Esophagus (tissue), 2 donors: ENCODE data around the gene RAG2. TPM values are rescaled to one million over a fixed set of nuclear protein-coding genes. Genes with fewer than 3 reads are reported as not detected.

Experiments
- H3K27ac ChIP-seq, 2 donors: one replicate each; pipeline ENCODE4 v1.5.1; 2013; ENCODE audit warnings: low read depth in 2 of 2, mild to moderate bottlenecking in 2 of 2, inconsistent platforms in 1 of 2, low read length in 1 of 2, moderate library complexity in 1 of 2
- H3K27me3 ChIP-seq, 2 donors: one replicate each; pipeline ENCODE4 v1.6.1; 2013; ENCODE audit warnings: low read length in 2 of 2, control low read depth in 1 of 2, mild to moderate bottlenecking in 1 of 2; ENCODE audit not compliant: insufficient read depth in 2 of 2, control insufficient read depth in 1 of 2
- H3K36me3 ChIP-seq, 2 donors: one replicate each; pipeline ENCODE4 v1.6.1; 2013; ENCODE audit warnings: low read length in 1 of 2; ENCODE audit not compliant: control insufficient read depth in 2 of 2, insufficient read depth in 2 of 2
- H3K4me1 ChIP-seq, 2 donors: one replicate each; pipeline ENCODE4 v1.6.1; 2013; ENCODE audit warnings: low read length in 1 of 2; ENCODE audit not compliant: control insufficient read depth in 2 of 2, insufficient read depth in 2 of 2
- H3K4me3 ChIP-seq, 2 donors: one replicate each; pipeline ENCODE4 v1.5.1; 2013; ENCODE audit warnings: low read length in 2 of 2, mild to moderate bottlenecking in 2 of 2, low read depth in 1 of 2, moderate library complexity in 1 of 2
- H3K9me3 ChIP-seq, 2 donors: one replicate each; pipeline ENCODE4 v1.6.1; 2013; ENCODE audit warnings: mild to moderate bottlenecking in 2 of 2, low read depth in 1 of 2, low read length in 1 of 2, moderate library complexity in 1 of 2; ENCODE audit not compliant: control insufficient read depth in 2 of 2, insufficient read depth in 1 of 2
- WGBS, 2 donors: extraction: QIAGEN DNeasy Blood & Tissue Kit; methylation state at CpG; one replicate each; pipeline ENCODE4 v1.1.7; 2013; 5-methylcytosine and 5-hydroxymethylcytosine counted together
- polyA plus RNA-seq, 2 donors: library from polyadenylated mRNA; stranded (reverse); fragments of 200-250 nt; gene quantifications; one replicate each; pipeline ENCODE4 v1.2.3, GENCODE V29; 2013
- donor health status: healthy with polysubstance abuse.
- donor health status: Bipolar disorder and iron deficiency.

Gene RAG2
- not detected for polyA plus RNA-seq

DNA sequence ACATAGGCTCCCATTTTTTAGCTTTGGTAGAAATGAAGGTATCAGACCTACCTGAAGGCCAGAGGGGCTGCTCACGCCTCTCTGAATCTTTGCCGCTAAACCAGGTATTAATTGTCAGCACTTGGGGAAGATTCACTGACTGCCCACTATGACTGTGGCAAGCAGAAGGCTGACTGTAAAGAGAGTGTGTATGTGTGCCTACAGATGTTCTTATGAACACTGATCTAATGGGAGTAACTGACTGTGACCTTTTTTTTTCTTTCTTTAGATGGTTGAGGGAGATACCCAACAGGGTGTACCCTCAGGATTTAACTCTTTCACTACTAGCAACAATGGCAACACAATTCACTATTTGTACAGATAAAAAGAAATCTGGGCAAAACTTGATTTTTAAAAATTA is at the start of gene RAG2:
Gene RAG2, minus strand, starts transcription at position 186 of the 400 bp plus-strand sequence. CDS start 4,068 bp downstream, outside the sequence.
- WGBS, 2 donors: 87 to 91% methylated on average over 2 of the region's 2 CpGs
- Histone ChIP-seq H3K36me3 (no peaks in the 10 kb centered on the region), H3K9me3 (no peaks in the 10 kb centered on the region), H3K4me1 (no peaks in the 10 kb centered on the region), H3K27me3 (no peaks in the 10 kb centered on the region), H3K4me3 (no peak within 1 kb of the TSS), H3K27ac (no peak within 1 kb of the TSS)

DNA sequence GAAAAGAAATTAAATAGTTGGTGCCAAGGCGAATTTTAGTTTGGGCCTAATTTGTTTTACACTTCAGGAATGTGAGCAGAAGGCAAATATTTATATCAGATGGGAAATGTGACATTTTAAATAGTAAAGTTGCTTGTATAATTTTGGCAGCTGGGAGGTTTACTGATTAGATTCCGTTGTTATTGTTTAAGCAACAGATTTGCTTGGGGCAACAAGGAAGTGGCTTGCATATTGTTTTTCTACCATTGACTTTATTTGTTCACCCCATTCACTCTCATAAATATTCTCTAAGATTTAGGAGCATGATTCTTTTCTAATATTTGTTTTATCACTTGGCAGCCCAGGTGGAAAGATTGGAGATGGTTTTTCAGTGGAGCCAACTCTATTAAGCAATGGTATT is 40.5 kb upstream of the RAG2 start:
- H3K36me3 ChIP-seq: peaks cover 0 to 2% of the 10 kb centered on the region in 2 donors
- H3K4me1 ChIP-seq: no peaks in the 10 kb centered on the region
- no peaks in the 10 kb centered on the region for H3K27me3 ChIP-seq
- no peaks in the 10 kb centered on the region for H3K9me3 ChIP-seq
- H3K27ac ChIP-seq: no peak overlapping the region
- H3K4me3 ChIP-seq: no peak overlapping the region
- WGBS, 2 donors: 55 to 60% methylated on average over 2 of the region's 2 CpGs

DNA sequence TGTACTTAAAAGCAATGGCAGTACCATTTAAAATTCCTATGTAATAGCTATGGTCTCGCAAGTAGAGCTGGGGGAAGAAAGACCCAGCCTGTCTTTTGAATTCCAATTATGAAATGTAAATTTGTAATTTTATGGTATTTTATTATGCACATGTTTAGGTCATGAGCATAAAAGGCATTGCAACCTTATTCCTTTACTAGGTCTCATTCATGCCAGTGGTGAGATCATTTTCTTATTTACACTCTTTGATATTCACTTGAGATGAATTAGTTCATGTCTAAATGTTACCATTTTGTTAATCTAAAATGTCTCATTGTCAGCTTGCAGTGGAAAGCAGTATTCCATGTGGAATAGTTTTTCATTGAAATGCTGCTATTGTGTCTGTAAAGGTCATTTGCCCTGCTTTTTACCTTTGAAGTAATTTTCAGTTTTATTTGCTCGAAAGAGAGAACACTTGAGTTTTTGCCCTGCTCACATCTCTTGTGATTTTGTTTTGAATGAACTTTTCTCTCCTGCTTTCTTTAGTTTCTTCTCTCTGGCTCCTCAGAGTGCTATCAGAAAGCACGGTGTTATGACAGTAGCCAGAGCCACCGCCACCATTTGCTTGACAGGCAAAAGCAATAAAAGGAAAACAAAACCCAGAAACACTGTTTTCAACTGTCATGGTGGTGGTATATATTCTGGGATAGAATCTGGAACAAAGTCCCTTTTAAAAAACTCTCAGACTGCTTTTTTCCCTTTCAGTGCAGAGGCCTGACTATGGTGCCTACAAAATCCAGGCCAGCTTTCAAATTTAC is 37.2 kb upstream of the RAG2 start:
- WGBS, 2 donors: 91 to 94% methylated on average over 4 of the region's 4 CpGs
- Histone ChIP-seq H3K27me3 (no peaks in the 10 kb centered on the region), H3K36me3 (peaks cover 0 to 2% of the 10 kb centered on the region in 2 donors), H3K4me1 (no peaks in the 10 kb centered on the region), H3K27ac (no peak overlapping the region), H3K9me3 (no peaks in the 10 kb centered on the region), H3K4me3 (no peak overlapping the region)

DNA sequence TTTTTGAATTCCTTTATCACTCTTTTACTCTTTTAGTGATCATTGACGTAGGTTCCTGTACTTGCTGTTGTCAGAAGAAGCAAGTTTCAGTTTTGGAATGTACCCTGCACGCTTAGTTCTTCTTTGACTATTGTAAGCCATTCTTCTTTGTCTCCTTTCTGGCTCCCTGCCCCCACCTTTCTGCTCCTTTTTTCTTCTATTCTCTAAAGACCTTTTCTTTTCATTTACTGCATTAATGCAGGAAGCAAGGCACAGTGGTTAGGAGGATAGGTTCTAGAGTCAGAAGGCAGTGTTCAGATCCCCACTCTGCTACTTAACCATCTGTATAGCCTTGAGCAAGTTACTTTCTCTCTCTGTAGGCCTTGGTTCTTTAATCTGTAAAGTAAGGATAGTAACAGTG is 33.7 kb upstream of the RAG2 start:
- peaks cover 0 to 2% of the 10 kb centered on the region in 2 donors for H3K36me3 ChIP-seq
- 80 to 85% methylated on average over 2 of the region's 2 CpGs for WGBS, 2 donors
- no peaks in the 10 kb centered on the region for H3K27me3 ChIP-seq
- no peaks in the 10 kb centered on the region for H3K9me3 ChIP-seq
- H3K4me1 ChIP-seq: no peaks in the 10 kb centered on the region
- H3K27ac ChIP-seq: no peak overlapping the region
- H3K4me3 ChIP-seq: no peak overlapping the region

DNA sequence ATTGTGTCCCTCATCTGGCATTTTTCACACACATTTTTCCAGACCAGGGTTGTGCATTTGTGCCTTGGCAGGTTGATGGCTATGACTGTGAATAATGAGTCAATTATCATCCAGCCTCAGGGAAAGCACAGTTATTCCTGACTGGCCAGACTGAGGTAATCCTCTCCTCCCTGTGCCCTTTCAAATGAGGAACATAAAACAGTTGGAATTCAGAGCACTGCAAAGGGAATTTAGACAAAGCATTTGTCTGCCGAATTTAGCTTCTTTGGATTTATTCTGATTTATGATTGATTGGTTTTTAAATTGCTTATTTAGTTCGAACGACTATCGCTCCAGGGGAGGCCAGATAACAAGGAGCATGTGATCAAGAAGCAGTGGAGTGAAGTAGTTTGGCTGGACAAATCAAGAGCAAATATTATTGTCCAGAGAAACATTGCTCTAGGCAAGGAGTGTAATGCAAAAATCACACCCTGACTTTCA is 30.8 kb upstream of the RAG2 start:
- H3K27me3 ChIP-seq: no peaks in the 10 kb centered on the region
- no peaks in the 10 kb centered on the region for H3K36me3 ChIP-seq
- H3K9me3 ChIP-seq: no peaks in the 10 kb centered on the region
- 47 to 51% methylated on average over 4 of the region's 4 CpGs for WGBS, 2 donors
- no peak overlapping the region for H3K4me3 ChIP-seq
- no peak overlapping the region for H3K27ac ChIP-seq
- no peaks in the 10 kb centered on the region for H3K4me1 ChIP-seq

DNA sequence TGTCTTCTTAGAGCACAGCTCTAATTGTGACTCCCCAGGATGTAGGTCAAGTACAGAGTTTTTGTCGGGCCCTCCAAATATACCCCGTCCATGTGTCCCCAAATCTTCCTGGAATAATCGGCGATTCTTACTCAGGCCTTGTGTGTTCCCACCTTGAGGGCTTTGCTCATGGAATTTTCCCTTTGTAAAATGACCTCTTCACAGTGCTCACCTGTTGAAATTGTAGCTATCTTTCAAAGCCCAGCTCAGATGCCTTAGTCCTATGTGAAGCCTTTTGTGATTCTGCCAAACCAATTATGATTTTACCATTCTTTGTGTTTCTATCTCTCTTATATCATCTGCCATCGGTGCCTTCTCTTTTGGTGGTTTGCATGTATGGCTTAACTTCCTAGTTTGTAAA is 30.1 kb upstream of the RAG2 start:
- H3K4me3 ChIP-seq: no peak overlapping the region
- no peaks in the 10 kb centered on the region for H3K36me3 ChIP-seq
- H3K27me3 ChIP-seq: no peaks in the 10 kb centered on the region
- no peaks in the 10 kb centered on the region for H3K4me1 ChIP-seq
- no peaks in the 10 kb centered on the region for H3K9me3 ChIP-seq
- no peak overlapping the region for H3K27ac ChIP-seq
- 90 to 94% methylated on average over 5 of the region's 5 CpGs for WGBS, 2 donors

- Histone ChIP-seq H3K27ac (no peak overlapping the region), H3K4me1 (no peaks in the 10 kb centered on the region), H3K9me3 (no peaks in the 10 kb centered on the region), H3K36me3 (no peaks in the 10 kb centered on the region), H3K4me3 (no peak overlapping the region), H3K27me3 (no peaks in the 10 kb centered on the region)
- WGBS, 2 donors: 88 to 89% methylated on average over 2 of the region's 2 CpGs
Measured at GRCh38 chr11:36627471-36627870, 29.4 kb upstream of the RAG2 start.

DNA sequence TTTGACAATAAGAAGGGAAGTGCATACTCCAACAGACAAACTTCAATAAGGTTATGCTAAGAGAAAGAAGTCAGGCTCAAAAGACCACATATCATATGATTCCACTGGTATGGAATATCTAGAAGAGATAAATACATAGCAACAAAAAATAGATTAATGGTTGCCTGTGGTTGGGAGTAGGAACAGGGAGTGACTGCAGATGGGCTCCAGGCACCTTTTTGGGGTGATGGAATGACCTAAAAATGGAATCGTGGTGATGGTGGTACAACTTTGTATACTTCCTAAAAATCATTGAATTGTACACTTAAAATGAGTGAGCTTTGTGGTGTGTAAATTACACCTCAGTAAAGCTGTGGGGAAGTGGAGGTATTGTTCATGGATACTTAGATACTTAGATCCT is 29.0 kb upstream of the RAG2 start:
- Histone ChIP-seq H3K27me3 (no peaks in the 10 kb centered on the region), H3K27ac (no peak overlapping the region), H3K9me3 (no peaks in the 10 kb centered on the region), H3K4me1 (no peaks in the 10 kb centered on the region), H3K36me3 (no peaks in the 10 kb centered on the region), H3K4me3 (no peak overlapping the region)
- WGBS, 2 donors: 87 to 91% methylated on average over 1 of the region's 1 CpG

DNA sequence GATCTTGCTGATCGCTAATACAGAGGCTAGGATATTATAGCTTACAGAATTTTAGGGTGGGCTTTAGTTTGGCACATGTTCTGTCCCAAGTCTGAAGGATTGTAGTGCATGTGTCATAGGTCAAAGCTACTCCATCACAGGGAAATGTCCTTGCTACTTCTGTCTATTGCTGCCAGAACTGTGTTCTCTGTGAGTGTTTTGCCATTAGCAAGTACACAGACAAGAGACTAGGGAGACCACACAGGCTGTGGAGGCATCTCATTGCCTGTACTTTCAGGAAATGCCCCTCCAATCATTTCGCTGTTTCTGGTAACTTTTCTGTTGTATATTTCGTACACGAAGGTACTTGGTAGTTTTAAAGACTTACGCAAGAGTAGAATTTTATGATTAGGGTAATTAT is 25.5 kb upstream of the RAG2 start:
- no peaks in the 10 kb centered on the region for H3K36me3 ChIP-seq
- no peaks in the 10 kb centered on the region for H3K9me3 ChIP-seq
- no peaks in the 10 kb centered on the region for H3K4me1 ChIP-seq
- H3K4me3 ChIP-seq: no peak overlapping the region
- 87 to 92% methylated on average over 5 of the region's 5 CpGs for WGBS, 2 donors
- no peak overlapping the region for H3K27ac ChIP-seq
- H3K27me3 ChIP-seq: no peaks in the 10 kb centered on the region
